HepG2 (cell line): ENCODE data around the gene LSM11. TPM values are rescaled to one million over a fixed set of nuclear protein-coding genes. Genes with fewer than 3 reads are reported as not detected.

Source experiments
- ATF1 ChIP-seq: IDR thresholded peaks from 2 replicates; pipeline ENCODE4 v1.6.1; 2016; ENCODE audit warnings: mild to moderate bottlenecking, control low read depth
- ETV5 ChIP-seq: IDR thresholded peaks from 2 replicates; pipeline ENCODE4 v1.6.1; 2018; ENCODE audit warnings: missing biosample characterization, missing genetic modification reagents, inconsistent platforms, borderline replicate concordance
- EZH2 ChIP-seq: conservative IDR thresholded peaks from 2 replicates; pipeline ENCODE4 v1.6.1; 2012; ENCODE audit warnings: mild to moderate bottlenecking, low read depth, low read length, moderate library complexity
- FOXC1 ChIP-seq: sonication (generic); formaldehyde crosslinking; IDR thresholded peaks from 2 replicates; pipeline ENCODE4 v1.8.0; 2022; ENCODE audit warnings: mild to moderate bottlenecking, missing genetic modification reagents, borderline replicate concordance
- FOXK2 ChIP-seq: fragments of 450-650 bp; IDR thresholded peaks from 2 replicates; pipeline ENCODE4 v1.6.1; 2016
- HNF4A ChIP-seq: sonication (generic); formaldehyde crosslinking; IDR thresholded peaks from 2 replicates; pipeline ENCODE4 v1.4.0; 2020; ENCODE audit warnings: missing genetic modification reagents
- IRX3 ChIP-seq: sonication (generic); formaldehyde crosslinking; IDR thresholded peaks from 2 replicates; pipeline ENCODE4 v1.8.1; 2023; ENCODE audit warnings: mild to moderate bottlenecking, low read depth, missing genetic modification reagents, borderline replicate concordance
- JUND ChIP-seq: sonication (generic); formaldehyde crosslinking; IDR thresholded peaks from 2 replicates; pipeline ENCODE4 v1.8.0; 2022; ENCODE audit warnings: mild to moderate bottlenecking, missing genetic modification reagents
- MTA1 ChIP-seq: sonication (generic); formaldehyde crosslinking; IDR thresholded peaks from 2 replicates; pipeline ENCODE4 v1.4.0; 2020; ENCODE audit warnings: missing genetic modification reagents, mild to moderate bottlenecking, borderline replicate concordance
- SP140L ChIP-seq: sonication (generic); formaldehyde crosslinking; IDR thresholded peaks from 2 replicates; pipeline ENCODE4 v1.4.0; 2020; ENCODE audit warnings: missing genetic modification reagents, borderline replicate concordance
- ZNF121 ChIP-seq: sonication (generic); formaldehyde crosslinking; IDR thresholded peaks from 2 replicates; pipeline ENCODE4 v1.5.0; 2020; ENCODE audit warnings: mild to moderate bottlenecking, missing genetic modification reagents
- ZNF616 ChIP-seq: sonication (generic); formaldehyde crosslinking; IDR thresholded peaks from 2 replicates; pipeline ENCODE4 v1.5.0; 2020; ENCODE audit warnings: low read depth, mild to moderate bottlenecking, missing genetic modification reagents
- ZNF841 ChIP-seq: sonication (generic); formaldehyde crosslinking; IDR thresholded peaks from 2 replicates; pipeline ENCODE4 v1.8.1; 2023; ENCODE audit warnings: missing genetic modification reagents, borderline replicate concordance
- ZSCAN30 ChIP-seq: sonication (generic); formaldehyde crosslinking; IDR thresholded peaks from 2 replicates; pipeline ENCODE4 v1.5.0; 2020; ENCODE audit warnings: mild to moderate bottlenecking, missing genetic modification reagents
- polyA plus RNA-seq, 8 experiments: library from polyadenylated mRNA; depleted of rRNA in 3 of 8; stranded (reverse) in 7 of 8; unstranded in 1 of 8; fragments of >200 nt; fragmentation: Illumina TruSeq in 4 of 8; extraction: Trizol in 4 of 8; gene quantifications; 2 replicates each; pipeline versions ENCODE4 v1.2.1 to v1.2.3, GENCODE V29; 2011 to 2016; ENCODE audit warnings: low read depth in 4 of 8, missing spikeins in 1 of 8, mixed read lengths in 1 of 8; ENCODE audit not compliant: insufficient read depth in 1 of 8
- total RNA-seq, 5 experiments: library from RNA; depleted of rRNA; stranded (reverse); fragments of >200 nt; fragmentation: Illumina TruSeq; extraction: Trizol; gene quantifications; 2 replicates each; pipeline ENCODE4 v1.2.3, GENCODE V29; 2016; ENCODE audit warnings: low read depth in 1 of 5
- TF ChIP-seq, protein P1 (sequence below): sonication (generic); formaldehyde crosslinking; IDR thresholded peaks from 2 replicates; pipeline ENCODE4 v1.5.0; 2020; ENCODE audit warnings: mild to moderate bottlenecking, missing genetic modification reagents
- TF ChIP-seq, protein P2 (sequence below): IDR thresholded peaks from 2 replicates; pipeline ENCODE4 v1.6.1; 2016; ENCODE audit warnings: missing compliant biosample characterization, missing genetic modification reagents, borderline replicate concordance
- TF ChIP-seq, protein P3 (sequence below): IDR thresholded peaks from 2 replicates; pipeline ENCODE4 v1.6.1; 2018; ENCODE audit warnings: missing genetic modification reagents
- TF ChIP-seq, protein P4 (sequence below): sonication (generic); formaldehyde crosslinking; IDR thresholded peaks from 2 replicates; pipeline ENCODE4 v1.4.0; 2020; ENCODE audit warnings: missing genetic modification reagents
- TF ChIP-seq, protein P5 (sequence below): sonication (generic); formaldehyde crosslinking; IDR thresholded peaks from 2 replicates; pipeline ENCODE4 v1.5.0; 2020; ENCODE audit warnings: missing genetic modification reagents
- TF ChIP-seq, protein P6 (sequence below): sonication (generic); formaldehyde crosslinking; IDR thresholded peaks from 2 replicates; pipeline ENCODE4 v1.8.1; 2023; ENCODE audit warnings: mild to moderate bottlenecking, moderate library complexity, missing genetic modification reagents

LSM11 gene
- total and polyA plus RNA-seq, 2 of the 13 experiments (the other 11 are each of a cell fraction or from before 2014, with no cell fraction given) = 4.5 to 7.2 TPM

DNA sequence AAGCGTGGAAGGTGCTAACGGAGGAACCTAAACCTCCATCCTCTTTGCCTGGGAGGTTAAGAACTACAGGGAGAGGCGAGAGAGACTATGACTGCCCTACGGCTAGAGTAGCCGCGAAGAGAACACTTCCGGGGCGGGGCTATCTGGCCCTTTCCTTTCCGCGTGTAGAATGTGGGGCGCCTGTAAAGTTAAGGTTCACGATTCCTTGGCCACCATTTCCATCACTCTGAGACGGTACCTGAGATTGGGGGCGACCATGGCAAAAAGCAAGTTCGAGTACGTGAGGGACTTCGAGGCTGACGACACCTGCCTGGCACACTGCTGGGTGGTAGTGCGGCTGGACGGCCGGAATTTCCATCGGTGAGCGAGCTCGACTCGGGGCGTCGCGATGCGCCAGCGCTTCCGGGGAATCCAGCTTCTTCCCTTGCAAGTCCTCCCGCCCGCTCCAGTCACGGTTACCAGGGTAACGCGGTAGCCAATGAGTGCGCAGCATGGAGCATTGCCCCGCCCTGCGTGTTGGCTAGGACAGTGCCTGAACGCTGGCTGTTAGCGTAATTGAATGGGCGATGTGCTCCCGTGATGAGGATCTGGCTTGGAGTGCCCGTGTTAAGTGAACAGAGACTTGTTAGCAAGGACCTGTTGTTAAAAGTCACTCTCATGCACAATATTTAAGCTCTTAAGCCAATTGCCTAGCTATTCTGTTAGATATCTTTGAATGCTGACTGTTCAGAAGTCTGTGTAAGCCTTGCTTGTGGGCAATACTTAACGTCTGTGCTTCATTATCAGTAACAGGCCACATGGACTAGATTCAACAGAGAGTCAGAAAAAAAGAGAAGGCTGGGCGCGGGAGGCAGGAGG is 12.0 kb upstream of the LSM11 start, which contains the start of gene THG1L (continued):
- TF ChIP-seq, protein P1, sequence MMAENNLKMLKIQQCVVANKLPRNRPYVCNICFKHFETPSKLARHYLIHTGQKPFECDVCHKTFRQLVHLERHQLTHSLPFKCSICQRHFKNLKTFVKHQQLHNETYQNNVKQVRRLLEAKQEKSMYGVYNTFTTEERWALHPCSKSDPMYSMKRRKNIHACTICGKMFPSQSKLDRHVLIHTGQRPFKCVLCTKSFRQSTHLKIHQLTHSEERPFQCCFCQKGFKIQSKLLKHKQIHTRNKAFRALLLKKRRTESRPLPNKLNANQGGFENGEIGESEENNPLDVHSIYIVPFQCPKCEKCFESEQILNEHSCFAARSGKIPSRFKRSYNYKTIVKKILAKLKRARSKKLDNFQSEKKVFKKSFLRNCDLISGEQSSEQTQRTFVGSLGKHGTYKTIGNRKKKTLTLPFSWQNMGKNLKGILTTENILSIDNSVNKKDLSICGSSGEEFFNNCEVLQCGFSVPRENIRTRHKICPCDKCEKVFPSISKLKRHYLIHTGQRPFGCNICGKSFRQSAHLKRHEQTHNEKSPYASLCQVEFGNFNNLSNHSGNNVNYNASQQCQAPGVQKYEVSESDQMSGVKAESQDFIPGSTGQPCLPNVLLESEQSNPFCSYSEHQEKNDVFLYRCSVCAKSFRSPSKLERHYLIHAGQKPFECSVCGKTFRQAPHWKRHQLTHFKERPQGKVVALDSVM (CRISPR knock-in tag) = no peak
- TF ChIP-seq FOXC1 (CRISPR knock-in tag) (peak; percentile 41; the same call in 1 of the 2 replicates), MTA1 (CRISPR knock-in tag) (no peak), IRX3 (0 out of 2 replicates have a peak, but pooled peaks have one; percentile 33), HNF4A (CRISPR knock-in tag) (no peak), SP140L (CRISPR knock-in tag) (no peak), ATF1 (CRISPR knock-in tag) (no peak; the same call in 1 of the 2 replicates), ZNF121 (no peak), ZNF616 (no peak; the same call in 1 of the 2 replicates), ZNF841 (CRISPR knock-in tag) (no peak), JUND (CRISPR knock-in tag) (peak; percentile 28; the same call in 1 of the 2 replicates), EZH2 (no peak), ETV5 (CRISPR knock-in tag) (peak; percentile 83), ZSCAN30 (CRISPR knock-in tag) (no peak), FOXK2 (no peak)
- TF ChIP-seq, protein P2, sequence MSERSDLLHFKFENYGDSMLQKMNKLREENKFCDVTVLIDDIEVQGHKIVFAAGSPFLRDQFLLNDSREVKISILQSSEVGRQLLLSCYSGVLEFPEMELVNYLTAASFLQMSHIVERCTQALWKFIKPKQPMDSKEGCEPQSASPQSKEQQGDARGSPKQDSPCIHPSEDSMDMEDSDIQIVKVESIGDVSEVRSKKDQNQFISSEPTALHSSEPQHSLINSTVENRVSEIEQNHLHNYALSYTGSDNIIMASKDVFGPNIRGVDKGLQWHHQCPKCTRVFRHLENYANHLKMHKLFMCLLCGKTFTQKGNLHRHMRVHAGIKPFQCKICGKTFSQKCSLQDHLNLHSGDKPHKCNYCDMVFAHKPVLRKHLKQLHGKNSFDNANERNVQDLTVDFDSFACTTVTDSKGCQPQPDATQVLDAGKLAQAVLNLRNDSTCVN (CRISPR knock-in tag) = no peak
- TF ChIP-seq, protein P3, sequence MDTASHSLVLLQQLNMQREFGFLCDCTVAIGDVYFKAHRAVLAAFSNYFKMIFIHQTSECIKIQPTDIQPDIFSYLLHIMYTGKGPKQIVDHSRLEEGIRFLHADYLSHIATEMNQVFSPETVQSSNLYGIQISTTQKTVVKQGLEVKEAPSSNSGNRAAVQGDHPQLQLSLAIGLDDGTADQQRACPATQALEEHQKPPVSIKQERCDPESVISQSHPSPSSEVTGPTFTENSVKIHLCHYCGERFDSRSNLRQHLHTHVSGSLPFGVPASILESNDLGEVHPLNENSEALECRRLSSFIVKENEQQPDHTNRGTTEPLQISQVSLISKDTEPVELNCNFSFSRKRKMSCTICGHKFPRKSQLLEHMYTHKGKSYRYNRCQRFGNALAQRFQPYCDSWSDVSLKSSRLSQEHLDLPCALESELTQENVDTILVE = no peak
- TF ChIP-seq, protein P4, sequence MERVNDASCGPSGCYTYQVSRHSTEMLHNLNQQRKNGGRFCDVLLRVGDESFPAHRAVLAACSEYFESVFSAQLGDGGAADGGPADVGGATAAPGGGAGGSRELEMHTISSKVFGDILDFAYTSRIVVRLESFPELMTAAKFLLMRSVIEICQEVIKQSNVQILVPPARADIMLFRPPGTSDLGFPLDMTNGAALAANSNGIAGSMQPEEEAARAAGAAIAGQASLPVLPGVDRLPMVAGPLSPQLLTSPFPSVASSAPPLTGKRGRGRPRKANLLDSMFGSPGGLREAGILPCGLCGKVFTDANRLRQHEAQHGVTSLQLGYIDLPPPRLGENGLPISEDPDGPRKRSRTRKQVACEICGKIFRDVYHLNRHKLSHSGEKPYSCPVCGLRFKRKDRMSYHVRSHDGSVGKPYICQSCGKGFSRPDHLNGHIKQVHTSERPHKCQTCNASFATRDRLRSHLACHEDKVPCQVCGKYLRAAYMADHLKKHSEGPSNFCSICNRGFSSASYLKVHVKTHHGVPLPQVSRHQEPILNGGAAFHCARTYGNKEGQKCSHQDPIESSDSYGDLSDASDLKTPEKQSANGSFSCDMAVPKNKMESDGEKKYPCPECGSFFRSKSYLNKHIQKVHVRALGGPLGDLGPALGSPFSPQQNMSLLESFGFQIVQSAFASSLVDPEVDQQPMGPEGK (CRISPR knock-in tag) = no peak
- TF ChIP-seq, protein P5, sequence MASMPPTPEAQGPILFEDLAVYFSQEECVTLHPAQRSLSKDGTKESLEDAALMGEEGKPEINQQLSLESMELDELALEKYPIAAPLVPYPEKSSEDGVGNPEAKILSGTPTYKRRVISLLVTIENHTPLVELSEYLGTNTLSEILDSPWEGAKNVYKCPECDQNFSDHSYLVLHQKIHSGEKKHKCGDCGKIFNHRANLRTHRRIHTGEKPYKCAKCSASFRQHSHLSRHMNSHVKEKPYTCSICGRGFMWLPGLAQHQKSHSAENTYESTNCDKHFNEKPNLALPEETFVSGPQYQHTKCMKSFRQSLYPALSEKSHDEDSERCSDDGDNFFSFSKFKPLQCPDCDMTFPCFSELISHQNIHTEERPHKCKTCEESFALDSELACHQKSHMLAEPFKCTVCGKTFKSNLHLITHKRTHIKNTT (CRISPR knock-in tag) = no peak
- TF ChIP-seq, protein P6, sequence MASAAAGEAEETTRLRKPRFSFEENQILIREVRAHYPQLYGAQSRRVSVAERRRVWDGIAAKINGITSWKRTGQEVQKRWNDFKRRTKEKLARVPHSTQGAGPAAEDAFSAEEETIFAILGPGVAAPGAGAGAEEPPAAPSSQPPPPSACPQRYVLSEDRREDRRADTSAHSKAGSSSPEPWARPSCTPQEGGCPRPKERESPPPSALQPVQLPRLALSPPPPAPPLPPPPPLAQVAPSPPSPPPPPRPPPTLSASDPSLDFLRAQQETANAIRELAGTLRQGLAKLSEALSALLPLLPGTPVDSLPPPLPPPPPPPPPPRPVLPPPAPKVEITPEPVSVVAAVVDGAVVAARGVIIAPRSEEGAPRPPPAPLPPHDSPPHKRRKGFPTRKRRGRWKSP (CRISPR knock-in tag) = peak; percentile 82
